Mucosa of descending colon (tissue), 3 donors: ENCODE results near the gene MADD. TPM values are rescaled to one million over a fixed set of nuclear protein-coding genes. Genes with fewer than 3 reads are reported as not detected.

Experiments
- ATAC-seq: fragments of 200-7000 bp; cut with Tn5 transposase; one replicate; pipeline ENCODE4 v1.9.1; 2020; ENCODE audit warnings: mild to moderate bottlenecking, moderate library complexity
- DNase-seq, 3 donors: peaks; one replicate each; pipeline ENCODE4 v3.0.0-alpha.2; 2020
- H3K36me3 ChIP-seq: fragments of 200-600 bp; one replicate; pipeline ENCODE4 v1.8.0; 2021; ENCODE audit warnings: low read depth, mild to moderate bottlenecking
- H3K4me1 ChIP-seq: fragments of 200-600 bp; one replicate; pipeline ENCODE4 v1.8.0; 2021; ENCODE audit warnings: low read depth, mild to moderate bottlenecking
- H3K4me3 ChIP-seq: fragments of 200-600 bp; one replicate; pipeline ENCODE4 v1.8.0; 2021; ENCODE audit warnings: mild to moderate bottlenecking
- H3K9me3 ChIP-seq: fragments of 200-600 bp; one replicate; pipeline ENCODE4 v1.8.0; 2021; ENCODE audit warnings: mild to moderate bottlenecking
- intact Hi-C, 2 donors: fragments of 100-400 bp; cut with DNase I in 1 of 2; cut with micrococcal nuclease in 1 of 2; formaldehyde crosslinking; loops; one replicate each; pipeline versions ENCODE4 v1.11.0 to v1.11.1; 2022; cut with DNase I, micrococcal nuclease
- total RNA-seq, 3 donors: library from RNA; stranded (reverse); fragmentation: NEBNext Ultra II Directional in 2 of 3; extraction: Animal tissue kit (Norgen Biotek cat#: 25700) in 2 of 3; gene quantifications; one replicate each; pipeline versions ENCODE4 v1.2.1 to v1.2.4, GENCODE V29; 2021 to 2023
- TF ChIP-seq, protein P1 (sequence below): fragments of 200-600 bp; IDR thresholded peaks from one replicate; pipeline ENCODE4 v1.8.0; 2022; ENCODE audit warnings: antibody characterized with exemption, mild to moderate bottlenecking
- donor health status: DM: no; HTN: no; CAD: no; lungs with moderate emphysema.
- donor health status: DM: no; HTN: no; CAD: no.
- donor health status: DM: no; HTN: yes; CAD: no.

The MADD gene
- total RNA-seq, 3 donors from 2014 or later = 45.0 to 69.6 (median 67.3) TPM

DNA sequence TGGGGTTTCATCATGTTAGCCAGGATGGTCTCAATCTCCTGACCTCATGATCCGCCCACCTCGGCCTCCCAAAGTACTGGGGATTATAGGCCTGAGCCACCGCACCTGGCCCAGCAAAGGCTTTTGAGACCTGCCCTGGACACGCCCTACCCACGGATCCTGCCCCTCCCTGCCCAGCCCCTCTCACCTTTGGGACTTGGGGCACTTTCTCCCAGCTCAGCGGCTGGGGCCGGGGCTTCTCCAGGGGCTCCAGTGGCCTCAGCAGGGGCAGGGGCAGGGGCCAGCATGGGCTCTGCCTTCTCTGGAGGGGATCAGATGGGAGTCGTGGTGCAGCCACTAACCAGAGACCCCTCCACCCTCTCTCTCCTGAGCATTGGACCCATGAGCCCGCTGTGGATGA lies 80.4 kb downstream of the MADD start:
- intact Hi-C loops = loop anchor here in 1 of 2 donors (10.0 kb wide), 1 partner anchor 176 kb away; the partner anchor contains the start of gene ARFGAP2
- Histone ChIP-seq H3K36me3 (no peaks in the 10 kb centered on the region), H3K4me3 (no peak overlapping the region), H3K4me1 (no peaks in the 10 kb centered on the region), H3K9me3 (no peaks in the 10 kb centered on the region)
- ATAC-seq = no peak
- no peak for DNase-seq
- TF ChIP-seq, protein P1, sequence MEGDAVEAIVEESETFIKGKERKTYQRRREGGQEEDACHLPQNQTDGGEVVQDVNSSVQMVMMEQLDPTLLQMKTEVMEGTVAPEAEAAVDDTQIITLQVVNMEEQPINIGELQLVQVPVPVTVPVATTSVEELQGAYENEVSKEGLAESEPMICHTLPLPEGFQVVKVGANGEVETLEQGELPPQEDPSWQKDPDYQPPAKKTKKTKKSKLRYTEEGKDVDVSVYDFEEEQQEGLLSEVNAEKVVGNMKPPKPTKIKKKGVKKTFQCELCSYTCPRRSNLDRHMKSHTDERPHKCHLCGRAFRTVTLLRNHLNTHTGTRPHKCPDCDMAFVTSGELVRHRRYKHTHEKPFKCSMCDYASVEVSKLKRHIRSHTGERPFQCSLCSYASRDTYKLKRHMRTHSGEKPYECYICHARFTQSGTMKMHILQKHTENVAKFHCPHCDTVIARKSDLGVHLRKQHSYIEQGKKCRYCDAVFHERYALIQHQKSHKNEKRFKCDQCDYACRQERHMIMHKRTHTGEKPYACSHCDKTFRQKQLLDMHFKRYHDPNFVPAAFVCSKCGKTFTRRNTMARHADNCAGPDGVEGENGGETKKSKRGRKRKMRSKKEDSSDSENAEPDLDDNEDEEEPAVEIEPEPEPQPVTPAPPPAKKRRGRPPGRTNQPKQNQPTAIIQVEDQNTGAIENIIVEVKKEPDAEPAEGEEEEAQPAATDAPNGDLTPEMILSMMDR = no peak

DNA sequence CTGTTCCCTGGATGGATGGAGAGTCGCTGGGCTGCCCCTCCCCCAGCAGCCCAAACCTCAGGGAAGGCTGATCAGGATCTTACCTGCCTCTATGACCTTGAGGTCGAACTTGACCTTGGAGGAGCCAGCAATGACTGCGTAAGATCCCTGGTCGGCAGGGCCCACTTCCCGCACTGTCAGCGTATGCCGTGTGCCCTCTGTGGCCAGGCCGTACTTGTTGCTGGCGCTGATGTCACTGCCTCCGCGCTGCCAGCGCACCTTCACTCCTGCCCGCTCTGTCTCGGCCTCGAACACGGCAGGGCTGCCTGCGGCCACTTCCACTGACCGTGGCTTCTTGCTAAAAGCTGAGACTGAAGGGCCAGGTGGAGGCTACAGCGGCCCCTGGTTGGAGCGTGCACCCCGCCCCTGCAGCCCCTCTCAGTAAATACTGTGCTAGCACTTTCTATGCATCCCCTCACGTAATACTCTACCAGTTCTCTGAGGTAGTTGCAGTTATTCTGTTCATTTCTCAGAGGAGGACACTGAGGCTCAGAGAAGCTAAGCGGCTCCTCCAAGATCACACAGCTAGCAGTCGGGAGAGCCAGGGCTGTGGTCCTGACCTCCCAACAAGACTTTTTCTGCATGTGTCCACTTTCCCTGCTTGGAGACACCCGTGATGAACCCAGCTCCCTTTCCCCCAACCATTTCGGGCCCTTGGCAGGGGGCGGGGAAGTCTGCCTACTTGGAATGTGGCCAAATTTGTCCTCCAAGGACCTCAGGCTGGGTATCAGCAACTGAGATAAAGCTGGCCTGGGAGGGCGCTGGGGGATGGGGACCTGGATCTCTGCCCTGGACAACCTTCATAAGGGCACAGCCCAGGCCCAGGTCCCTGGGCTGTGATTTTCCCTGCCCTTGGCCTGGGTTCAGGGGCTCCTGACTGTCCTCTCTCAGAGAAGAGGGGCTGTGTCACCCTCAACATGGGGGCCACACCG lies 81.5 kb downstream of the MADD start:
- intact Hi-C loops = loop anchor here in 1 of 2 donors (10.0 kb wide), 1 partner anchor 177 kb away; the partner anchor contains the start of gene ARFGAP2
- H3K9me3 ChIP-seq = no peaks in the 10 kb centered on the region
- ATAC-seq (no peak), DNase-seq (peak in 1 of 3 donors; percentile 14)
- H3K4me3 ChIP-seq = no peak overlapping the region
- no peaks in the 10 kb centered on the region for H3K36me3 ChIP-seq
- no peaks in the 10 kb centered on the region for H3K4me1 ChIP-seq
- TF ChIP-seq, protein P1 = no peak

DNA sequence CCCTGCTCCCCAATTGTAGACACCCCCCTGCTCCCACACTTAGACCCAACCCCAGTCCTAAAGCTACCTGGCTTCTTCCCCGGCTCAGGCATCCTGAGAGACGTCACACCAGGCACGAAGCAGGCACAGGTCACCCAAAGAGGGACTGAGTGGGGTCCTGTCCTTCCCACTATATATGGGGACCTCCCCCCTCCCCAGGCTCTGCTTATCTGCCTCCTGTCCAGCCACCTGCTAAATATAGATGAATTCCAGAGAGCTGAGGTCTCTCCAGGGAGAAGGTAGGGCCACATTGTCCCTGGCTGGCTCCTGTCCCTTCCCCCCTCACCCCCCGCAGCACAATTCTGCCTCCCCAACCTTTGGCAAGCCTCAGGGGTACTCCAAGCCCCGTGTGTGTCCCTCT lies 82.6 kb downstream of the MADD start, which contains the start of gene MYBPC3:
Gene MYBPC3 (minus strand): TSS at position 147 of the 400 bp plus-strand sequence. CDS start 55 bp downstream, at position 92.
- Histone ChIP-seq H3K4me1 (no peaks in the 10 kb centered on the region), H3K9me3 (no peaks in the 10 kb centered on the region), H3K4me3 (no peak within 1 kb of the TSS), H3K36me3 (no peaks in the 10 kb centered on the region)
- peak in 1 of 3 donors; percentile 12 for DNase-seq
- TF ChIP-seq, protein P1 = no peak
- intact Hi-C loops = loop anchor here in 1 of 2 donors (10.0 kb wide), 1 partner anchor 178 kb away; the partner anchor contains the start of gene ARFGAP2
- ATAC-seq = no peak

DNA sequence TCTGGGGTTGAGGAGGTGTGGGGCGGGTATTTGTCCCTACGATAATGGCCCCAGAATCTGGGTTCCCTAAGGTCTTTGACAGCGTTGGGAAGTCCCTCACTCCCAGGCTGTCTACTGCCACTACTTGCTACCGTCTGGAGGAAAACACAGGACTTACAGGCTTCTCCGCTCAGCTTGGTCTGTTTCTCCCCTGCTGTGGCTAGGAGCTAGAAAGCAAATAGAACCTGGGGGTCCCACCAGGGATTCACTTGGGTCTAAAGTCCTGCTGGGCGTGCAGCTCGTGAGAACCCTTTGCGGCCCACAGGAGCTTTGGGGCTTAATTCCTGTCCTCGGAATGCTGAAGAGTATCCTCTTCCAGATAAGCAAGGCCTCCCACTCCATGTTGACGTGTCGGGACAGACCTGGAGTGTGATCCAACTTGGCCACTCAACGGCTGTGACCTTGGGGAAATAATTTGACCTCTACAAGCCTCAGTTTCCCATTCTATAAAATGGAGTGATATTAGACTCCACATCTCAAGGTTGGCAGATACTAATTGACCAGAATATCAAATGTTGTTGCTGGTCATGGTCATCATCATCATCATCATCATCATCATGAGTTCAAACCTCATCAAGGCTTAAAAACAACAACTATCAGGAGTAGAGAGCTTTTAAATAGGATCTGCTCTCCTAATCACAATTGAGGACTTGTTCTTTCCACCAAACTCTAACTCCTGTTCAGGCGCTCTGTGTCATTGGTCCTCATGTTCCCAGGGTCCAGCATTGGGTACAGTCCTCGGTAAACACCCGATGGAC lies 84.2 kb downstream of the MADD start:
- no peaks in the 10 kb centered on the region for H3K36me3 ChIP-seq
- TF ChIP-seq, protein P1 = no peak
- H3K4me3 ChIP-seq = no peak overlapping the region
- H3K9me3 ChIP-seq = no peaks in the 10 kb centered on the region
- no peaks in the 10 kb centered on the region for H3K4me1 ChIP-seq
- ATAC-seq = no peak
- peak in 1 of 3 donors; percentile 10 for DNase-seq
- intact Hi-C loops = loop anchor here in 1 of 2 donors (10.0 kb wide), 1 partner anchor 179 kb away; the partner anchor contains the start of gene ARFGAP2

DNA sequence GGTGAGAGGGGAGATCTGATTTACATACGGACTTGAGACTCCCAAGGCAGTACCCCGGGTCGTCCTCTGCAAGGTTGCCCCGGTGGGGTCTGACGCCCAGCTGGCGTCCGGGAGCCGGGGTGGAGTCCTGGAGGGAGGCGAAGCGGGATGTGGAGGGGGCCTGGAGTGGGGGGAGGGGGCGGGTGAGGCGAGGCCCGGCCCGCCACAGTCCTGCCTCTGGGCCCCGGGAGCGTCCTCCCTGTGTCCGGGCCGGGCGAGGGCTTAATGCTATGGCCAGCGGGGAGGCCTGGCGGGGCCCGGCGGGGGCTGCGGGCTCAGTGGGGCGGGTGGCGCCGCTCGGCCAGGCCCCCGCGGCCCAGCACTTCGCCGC lies 85.0 kb downstream of the MADD start:
- TF ChIP-seq, protein P1 = no peak
- Histone ChIP-seq H3K9me3 (no peaks in the 10 kb centered on the region), H3K4me3 (no peak overlapping the region), H3K4me1 (no peaks in the 10 kb centered on the region), H3K36me3 (no peaks in the 10 kb centered on the region)
- DNase-seq (no peak), ATAC-seq (no peak)
- intact Hi-C loops = loop anchor here in 1 of 2 donors (10.0 kb wide), 1 partner anchor 180 kb away; the partner anchor contains the start of gene ARFGAP2
